Activated T-cell treated with anti-CD3 and anti-CD28 coated beads, Interleukin-2, amount 50 U/mL, for 1 hour (primary cell): ENCODE data around the gene SNTN.

ENCODE experiments used
- DNase-seq: peaks from one replicate; pipeline ENCODE4 v3.0.0-alpha.2; 2020

SNTN gene

GRCh38 chr3:63679186-63679585 is 26.7 kb downstream of the SNTN start:
- DNase-seq = no peak

- DNase-seq = no peak
Measured at GRCh38 chr3:63684081-63684480, 31.6 kb downstream of the SNTN start.

- no peak for DNase-seq
Measured at GRCh38 chr3:63685340-63685739, 32.9 kb downstream of the SNTN start.

- DNase-seq = no peak
Measured at GRCh38 chr3:63687278-63688225, 35.1 kb downstream of the SNTN start.

GRCh38 chr3:63689285-63689684 is 36.8 kb downstream of the SNTN start:
- no peak for DNase-seq

- DNase-seq = no peak
Measured at GRCh38 chr3:63693351-63693750, 40.9 kb downstream of the SNTN start.

- DNase-seq = no peak
Measured at GRCh38 chr3:63705092-63705645, 52.7 kb downstream of the SNTN start.

GRCh38 chr3:63706321-63707085 is 54.0 kb downstream of the SNTN start:
- no peak for DNase-seq

- no peak for DNase-seq
Measured at GRCh38 chr3:63707731-63708130, 55.3 kb downstream of the SNTN start.

GRCh38 chr3:63709576-63709975 is 57.1 kb downstream of the SNTN start:
- no peak for DNase-seq
